Astrocyte (in vitro differentiated cells and primary cell): ENCODE results near the gene KNDC1.

Experiments used
- CTCF ChIP-seq: IDR thresholded peaks from 2 replicates; pipeline ENCODE4 v1.5.1; 2011; ENCODE audit warnings: low read depth, mild to moderate bottlenecking, inconsistent platforms, low read length, moderate library complexity; ENCODE audit not compliant: insufficient read depth
- EZH2 ChIP-seq: IDR thresholded peaks from 2 replicates; pipeline ENCODE4 v1.6.1; 2012; ENCODE audit warnings: mild to moderate bottlenecking, low read length, inconsistent platforms; ENCODE audit not compliant: insufficient read depth

- TF ChIP-seq CTCF (no peak), EZH2 (no peak)
Measured at GRCh38 chr10:133258818-133259601, 99.0 kb downstream of the KNDC1 start.
